HT-29 (cell line): ENCODE data around the gene MAP3K10. TPM values are rescaled to one million over a fixed set of nuclear protein-coding genes. Genes with fewer than 3 reads are reported as not detected.
"Not testable (repeated sequence)": the region's sequence is repeated elsewhere in the genome, so short reads cannot be mapped to it uniquely, and the experiment has no call there.

Source experiments
- DNase-seq: peaks from one replicate; pipeline ENCODE4 v3.0.0-alpha.2; 2015; ENCODE audit warnings: low spot score
- total RNA-seq: library from RNA; depleted of rRNA; stranded (reverse); fragments of >200 nt; shearing (Covaris generic); gene quantifications from 2 replicates; pipeline ENCODE4 v1.2.3, GENCODE V29; 2014; rRNA removed

MAP3K10 gene
- total RNA-seq = 9.7 and 15.2 TPM in 2 replicates

DNA sequence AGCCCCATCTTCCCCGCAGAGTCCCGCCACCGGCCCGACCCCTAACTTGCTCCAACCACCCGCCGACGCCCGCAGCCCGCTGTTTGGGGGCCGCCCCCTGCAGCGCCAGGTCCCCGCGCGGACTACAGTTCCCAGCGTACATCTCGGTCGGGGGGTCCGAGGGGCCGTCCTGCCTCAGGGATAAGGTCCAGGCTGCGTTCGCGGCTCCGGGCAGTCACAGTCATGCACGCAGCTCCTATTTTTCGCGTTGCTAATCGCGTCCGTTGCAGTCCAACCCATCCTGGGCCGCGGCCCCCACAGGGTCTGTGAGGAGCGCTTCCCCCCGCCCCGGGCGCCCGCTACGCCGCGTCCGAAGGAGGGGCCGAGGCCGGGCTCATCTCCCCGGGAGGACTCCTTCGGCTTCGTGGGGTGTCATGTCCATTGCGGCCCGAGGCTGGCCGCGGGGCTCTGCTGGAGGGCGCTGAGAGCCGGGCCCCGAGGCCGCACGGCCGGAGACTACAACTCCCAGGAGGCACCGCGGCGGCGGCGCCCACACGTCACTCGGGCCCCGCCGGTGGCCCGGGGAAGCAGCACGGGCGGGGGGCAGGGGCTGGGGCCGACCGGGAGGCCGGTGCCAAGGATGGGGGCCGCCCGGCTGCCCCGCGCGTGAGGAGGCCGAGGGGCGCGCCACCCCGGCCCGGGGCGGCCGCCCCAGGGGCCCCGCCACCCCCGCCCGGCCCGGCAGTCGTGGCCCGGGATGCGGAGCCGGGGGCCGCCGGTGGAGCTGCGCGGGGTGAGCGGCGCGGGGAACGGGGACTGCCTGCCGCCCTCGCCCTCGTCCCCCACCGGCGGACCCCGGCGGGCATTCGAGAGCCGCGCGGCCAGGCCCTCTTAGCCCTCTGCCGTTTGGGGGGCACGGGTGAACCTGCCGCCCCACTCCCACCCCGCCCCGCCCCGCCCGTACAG lies at the start of gene MAP3K10:
Gene MAP3K10 (plus strand): TSS at position 536 of the 945 bp plus-strand sequence. CDS start 606 bp downstream, outside the sequence.
- DNase-seq = peak; percentile 64

DNA sequence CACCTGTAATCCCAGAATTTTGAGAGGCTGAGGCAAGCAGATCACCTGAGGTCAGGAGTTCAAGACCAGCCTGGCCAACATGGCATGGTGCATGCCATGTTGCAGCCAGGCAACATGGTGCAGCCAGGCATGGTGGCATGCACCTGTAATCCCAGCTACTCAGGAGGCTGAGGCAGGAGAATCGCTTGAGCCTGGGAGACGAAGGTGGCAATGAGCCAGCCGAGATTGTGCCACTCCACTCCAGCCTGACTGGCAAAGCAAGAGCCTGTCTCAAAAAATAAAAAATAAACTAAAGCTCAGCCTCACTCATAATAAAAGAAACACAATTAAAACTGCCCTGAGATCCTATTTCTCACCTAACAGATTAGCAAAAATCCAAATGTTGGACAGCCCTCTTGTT lies 49.7 kb upstream of the MAP3K10 start:
- DNase-seq = no peak

DNA sequence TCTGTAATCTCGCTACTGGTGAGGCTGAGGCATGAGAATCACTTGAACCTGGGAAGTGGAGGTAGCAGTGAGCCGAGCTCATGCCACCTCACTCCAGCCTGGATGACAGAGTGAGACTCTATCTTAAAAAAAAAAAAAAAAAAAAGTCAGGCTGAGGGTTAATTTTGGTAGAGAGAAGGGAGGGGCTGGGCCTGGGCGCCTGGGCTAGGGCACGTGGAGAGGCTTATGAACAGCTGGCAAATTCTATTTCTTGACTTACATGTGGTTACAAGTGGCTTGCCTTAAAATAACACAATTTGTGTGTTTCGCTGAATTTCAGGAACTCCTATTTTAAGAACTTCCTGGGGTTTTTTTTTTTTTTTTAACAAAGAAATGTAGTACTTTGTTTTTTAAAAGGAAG lies 47.6 kb upstream of the MAP3K10 start:
- DNase-seq = no peak

DNA sequence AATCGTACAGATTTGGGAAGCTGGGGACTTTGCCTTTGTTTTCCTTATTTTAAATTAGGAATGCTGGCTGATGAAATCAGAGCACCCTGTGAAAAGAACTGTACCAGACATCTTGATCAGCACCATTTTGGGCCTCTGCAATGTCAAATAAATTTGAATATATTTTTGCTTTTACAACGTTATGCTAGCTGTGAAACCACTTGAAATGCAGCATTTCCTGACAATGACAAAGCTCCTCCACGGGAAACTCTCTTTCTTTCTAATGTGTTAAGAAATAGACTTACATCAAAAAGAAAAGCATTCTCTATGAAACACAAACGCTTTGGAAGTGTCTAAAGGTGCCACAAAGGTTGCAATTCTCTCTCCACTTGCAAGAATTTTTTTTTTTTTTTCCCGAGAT lies 47.1 kb upstream of the MAP3K10 start:
- DNase-seq = no peak

DNA sequence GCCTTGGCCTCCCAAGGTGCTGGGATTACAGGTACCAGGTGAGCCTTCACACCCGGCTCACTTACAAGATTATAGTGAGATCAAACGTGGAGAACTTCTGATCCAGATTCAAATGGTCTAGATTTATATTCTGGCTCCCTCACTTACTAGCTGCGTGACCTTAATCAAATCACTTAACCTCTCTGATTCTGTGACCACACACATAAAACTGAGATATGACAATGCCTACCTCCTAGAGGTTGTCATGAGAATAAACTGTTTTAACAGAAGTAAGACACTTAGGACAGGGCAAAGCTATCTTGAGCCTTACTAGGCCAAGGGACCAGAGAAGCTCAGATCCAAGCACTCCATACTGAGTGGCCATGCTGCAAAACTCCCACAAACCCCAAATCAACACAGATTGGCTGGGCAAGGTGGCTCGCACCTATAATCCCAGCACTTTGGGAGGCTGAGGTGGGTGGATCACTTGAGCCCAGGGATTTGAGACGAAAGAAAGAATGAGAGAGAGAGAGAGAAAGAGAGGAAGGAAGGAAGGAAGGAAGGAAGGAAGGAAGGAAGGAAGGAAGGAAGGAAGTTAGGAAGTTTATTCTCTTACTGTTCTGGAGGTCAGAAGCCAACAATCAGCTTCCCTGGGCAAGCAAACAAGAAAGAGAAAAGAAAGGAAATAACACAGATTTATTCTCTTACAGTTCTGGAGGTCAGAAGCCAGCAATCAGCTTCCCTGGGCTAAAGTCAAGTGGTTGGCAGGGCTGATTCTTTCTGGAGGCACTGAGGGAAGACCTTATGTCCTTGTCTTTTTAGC lies 46.1 kb upstream of the MAP3K10 start:
- DNase-seq = no peak

DNA sequence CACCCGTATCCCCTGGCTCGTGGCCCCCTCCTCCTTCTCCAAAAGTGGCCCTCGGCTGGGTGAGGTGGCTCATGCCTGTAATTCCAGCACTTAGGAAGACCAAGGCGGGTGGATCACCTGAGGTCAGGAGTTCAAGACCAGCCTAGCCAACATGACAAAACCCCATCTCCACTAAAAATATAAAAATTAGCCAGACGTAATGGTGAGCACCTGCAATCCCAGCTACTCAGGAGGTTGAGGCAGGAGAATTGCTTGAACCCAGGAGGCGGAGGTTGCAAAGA lies 45.5 kb upstream of the MAP3K10 start:
- DNase-seq = not testable (repeated sequence)

DNA sequence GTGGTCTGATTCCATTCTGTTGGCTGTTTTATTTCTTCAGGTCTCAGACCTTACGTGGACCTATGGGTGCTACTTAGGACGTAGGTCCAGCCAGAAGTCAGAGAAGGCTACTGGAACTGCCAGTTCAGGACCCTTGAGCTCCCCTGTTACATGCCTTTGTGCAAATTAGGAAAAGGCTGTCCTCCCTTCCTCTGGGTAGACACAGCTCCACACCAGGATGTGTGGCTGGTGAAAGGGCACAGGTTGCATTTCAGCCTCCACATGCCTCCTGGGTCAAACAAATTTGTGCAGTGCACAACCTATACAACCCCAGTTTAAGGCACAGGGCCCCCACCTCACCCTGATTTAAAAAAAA lies 43.9 kb upstream of the MAP3K10 start:
- DNase-seq = peak; percentile 6

DNA sequence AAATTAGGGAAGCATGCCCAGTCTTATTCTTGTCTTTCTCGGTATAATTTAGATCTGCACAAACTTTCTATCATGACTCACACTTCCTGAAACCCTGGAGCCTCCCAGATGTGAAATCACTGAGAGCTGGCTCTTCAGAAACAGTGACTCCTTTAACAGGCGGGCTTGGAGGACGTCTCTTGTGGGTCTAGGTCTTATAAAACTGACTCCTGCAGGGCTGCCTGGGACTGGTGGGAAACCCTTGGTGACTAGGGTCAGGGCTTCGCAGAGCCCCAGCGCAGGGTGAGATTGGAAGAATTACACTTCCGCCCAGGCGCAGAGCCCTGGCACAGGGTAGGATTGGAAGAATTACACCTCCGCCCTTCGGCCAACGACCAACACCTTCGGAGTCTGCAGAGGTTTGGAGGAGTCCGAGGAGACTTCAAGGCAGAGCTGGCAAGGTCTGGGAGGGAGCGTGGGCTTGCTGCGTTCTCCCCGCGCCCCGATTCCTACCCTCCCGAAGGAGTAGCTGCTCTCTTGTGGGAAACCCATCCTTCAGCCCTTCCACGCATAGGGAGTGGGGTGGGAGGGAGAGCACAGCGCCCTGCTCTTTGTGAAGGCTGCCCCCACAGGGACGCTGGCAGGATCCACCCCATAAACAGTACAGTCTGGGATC lies 43.4 kb upstream of the MAP3K10 start:
- peak; percentile 57 for DNase-seq

DNA sequence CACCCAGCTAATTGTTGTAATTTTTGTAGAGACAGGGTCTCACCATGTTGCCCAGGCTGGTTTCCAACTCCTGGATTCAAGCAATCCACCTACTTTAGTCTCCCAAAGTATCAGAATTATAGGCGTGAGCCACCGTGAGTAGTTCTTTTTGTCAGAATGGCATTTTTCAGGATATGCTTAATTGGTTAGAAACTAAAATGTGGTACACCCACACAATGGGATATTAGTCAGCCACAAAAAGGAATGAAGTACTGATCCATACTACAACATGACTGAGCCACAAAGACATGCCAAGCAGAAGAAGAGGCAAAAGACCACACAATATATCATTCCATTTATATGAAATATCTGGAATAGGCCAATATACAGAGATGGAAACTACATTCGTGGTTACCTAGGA lies 41.7 kb upstream of the MAP3K10 start:
- DNase-seq = no peak

DNA sequence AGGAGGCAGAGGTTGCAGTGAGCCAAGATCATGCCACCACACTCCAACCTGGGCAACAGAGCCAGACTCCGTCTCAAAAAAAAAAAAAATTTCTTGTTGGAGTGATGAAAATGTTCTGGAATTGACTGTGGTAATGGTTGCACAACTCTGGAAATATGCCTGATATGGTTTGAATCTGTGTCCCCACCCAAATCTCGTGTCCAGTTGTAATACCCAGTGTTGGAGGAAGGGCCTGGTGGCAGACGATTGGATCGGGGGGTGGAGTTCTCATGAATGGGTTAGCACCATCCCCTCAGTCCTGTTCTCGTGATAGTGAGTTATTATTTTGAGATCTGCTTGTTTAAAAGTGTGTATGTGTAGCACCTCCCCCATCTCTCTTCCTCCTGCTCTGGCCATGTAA lies 41.1 kb upstream of the MAP3K10 start:
- DNase-seq = no peak

DNA sequence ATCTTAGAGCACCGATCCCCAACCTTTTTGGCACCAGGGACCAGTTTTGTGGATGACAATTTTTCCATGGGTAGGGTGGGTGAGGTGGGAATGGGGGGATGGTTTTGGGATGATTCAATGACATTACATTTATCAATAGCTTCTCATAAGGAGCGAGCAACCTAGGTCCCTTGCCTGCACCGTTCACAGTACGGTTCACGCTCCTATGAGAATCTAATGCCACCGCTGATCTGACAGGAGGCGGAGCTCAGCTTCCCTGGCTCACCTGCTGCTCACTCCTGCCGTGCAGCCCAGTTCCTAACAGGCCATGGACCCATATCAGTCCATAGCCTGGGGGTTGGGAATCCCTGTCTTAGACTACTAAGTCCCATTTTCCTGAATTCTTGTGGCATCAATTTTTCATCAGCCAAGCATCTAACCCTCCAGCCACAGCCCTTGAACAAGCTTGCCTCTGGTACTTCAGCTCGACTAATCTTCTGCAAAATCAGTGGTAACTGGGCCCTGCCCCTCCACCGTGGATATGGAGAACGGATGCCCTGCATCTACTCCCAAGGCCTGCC lies 37.0 kb upstream of the MAP3K10 start:
- DNase-seq = no peak

DNA sequence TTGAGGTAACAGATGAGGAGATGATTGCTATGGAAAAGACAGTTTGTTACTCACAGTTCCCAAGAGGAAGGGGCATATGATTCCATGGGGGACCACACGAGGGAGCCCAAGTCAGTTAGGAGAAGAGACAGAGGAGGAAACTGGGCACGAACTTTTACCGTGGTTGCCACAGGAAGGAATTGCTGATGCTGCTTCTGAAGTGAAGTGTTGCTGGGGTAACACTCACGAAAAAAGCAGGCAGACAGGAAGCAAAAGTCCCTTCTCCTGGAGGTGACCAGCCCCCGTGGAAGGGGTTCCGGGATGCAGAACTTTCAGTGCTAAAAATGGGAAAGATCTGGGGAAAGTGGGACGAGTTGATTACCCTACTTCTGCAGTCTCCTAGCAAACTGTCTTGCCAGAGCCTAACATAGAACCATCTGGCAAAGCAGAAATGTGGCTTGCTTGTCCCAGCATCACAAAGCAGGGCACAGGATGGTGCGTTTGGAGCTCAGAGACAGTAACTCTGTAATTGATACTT lies 35.4 kb upstream of the MAP3K10 start:
- DNase-seq = peak; percentile 55

DNA sequence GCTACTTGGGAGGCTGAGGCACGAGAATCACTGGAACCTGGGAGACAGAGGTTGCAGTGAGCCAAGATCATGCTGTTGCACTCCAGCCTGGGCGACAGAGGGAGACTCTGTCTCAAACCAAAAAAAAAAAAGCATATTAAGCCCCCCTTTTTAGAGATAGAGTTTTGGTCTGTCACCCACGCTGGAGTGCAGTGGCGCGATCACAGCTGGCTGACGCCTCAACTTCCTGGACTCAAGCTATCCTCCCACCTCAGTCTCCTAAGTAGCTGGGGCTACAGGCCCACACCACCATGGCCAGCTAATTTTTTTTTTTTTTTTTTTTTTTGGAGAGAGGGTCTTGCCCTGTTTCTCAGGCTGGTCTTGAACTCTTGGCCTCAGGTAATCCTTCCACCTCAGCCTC lies 34.2 kb upstream of the MAP3K10 start:
- no peak for DNase-seq

DNA sequence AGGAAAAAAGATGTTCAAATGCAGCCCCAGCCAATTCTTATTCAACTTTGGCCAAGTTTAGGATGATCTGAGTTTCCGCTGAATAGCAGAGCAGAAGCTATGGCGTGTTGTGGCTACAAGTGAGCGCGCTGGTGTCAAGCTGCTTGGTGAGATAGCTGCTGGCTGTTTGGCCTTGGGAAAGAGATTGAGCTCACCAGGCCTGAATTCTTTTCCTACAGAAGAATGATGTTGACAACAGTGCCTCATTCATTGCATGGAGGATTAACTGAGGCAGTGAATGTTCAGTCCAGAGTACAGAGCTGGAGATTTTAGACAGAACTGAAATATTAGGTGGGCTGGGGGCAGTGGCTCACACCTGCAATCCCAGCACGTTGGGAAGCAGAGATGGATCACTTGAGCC lies 31.5 kb upstream of the MAP3K10 start:
- no peak for DNase-seq

DNA sequence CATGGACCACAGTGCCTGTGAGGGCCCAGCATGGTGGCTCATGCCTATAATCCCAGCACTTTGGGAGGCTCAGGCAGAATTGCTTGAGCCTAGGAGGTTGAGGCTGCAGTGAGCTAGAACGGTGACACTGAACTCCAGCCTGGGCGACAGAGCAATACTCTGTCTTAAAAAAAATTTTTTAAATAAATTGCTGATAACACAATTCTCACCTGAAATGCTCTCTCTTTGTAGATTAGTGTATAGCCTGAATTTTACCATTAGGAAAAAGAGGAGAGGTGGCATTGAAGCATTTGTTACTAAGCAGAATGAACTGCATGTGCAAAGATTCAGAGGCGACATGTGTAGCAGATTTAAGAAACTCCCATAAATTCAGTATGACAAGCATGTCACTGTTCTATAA lies 29.1 kb upstream of the MAP3K10 start:
- no peak for DNase-seq

DNA sequence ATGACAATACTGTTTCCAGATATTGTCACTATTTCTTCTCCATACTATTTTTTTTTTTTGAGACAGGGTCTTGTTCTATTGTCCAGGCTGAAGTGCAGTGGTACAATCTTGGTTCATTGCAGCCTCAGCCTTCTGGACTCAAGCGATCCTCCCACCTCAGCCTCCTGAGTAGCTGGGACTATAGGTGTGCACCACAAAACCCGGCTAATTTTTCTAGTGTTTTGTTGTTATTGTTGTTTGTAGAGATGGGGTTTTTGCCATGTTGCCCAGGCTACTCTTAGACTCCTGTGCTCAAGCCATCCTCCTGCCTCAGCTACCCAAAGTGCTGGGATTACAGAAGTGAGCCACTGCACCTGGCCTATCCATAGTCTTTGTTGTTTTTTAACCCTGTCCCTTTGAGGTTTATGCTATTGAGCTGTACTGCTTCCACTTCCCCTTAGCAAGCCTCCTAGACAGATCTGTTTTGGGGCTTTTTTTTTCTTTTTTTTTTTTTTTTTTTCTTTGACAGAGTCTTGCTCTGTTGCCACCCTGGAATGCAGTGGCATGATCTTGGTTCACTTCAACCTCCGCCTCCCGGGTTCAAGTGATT lies 27.6 kb upstream of the MAP3K10 start:
- no peak for DNase-seq

DNA sequence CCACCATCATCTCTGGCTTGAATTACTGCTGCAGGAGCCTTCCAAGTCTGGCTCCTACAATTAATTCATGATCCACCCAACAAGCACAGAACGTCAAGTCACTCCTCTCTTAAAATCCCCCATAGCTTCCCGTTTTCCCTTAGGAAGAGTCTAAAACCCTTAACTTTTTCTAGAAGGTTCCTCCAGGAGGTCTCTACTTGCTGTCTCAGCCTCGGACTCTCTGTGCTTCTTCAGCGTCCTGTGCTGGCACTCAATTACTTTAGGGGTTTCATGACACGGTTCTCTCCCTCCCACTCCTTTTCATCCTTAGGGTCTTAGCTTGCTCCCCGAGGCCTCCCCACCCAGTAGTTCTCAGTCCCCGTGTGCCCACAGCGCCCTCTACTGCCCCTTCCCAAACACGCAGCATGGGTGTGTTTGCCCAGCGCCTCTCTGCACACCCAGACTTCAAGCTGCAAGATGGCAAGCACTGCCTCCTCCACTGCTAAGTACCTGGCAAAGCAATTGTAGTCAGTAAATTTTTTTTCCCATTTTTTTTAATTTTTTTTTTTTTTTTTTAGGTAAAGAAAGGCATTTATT lies 25.8 kb upstream of the MAP3K10 start:
- peak; percentile 46 for DNase-seq

DNA sequence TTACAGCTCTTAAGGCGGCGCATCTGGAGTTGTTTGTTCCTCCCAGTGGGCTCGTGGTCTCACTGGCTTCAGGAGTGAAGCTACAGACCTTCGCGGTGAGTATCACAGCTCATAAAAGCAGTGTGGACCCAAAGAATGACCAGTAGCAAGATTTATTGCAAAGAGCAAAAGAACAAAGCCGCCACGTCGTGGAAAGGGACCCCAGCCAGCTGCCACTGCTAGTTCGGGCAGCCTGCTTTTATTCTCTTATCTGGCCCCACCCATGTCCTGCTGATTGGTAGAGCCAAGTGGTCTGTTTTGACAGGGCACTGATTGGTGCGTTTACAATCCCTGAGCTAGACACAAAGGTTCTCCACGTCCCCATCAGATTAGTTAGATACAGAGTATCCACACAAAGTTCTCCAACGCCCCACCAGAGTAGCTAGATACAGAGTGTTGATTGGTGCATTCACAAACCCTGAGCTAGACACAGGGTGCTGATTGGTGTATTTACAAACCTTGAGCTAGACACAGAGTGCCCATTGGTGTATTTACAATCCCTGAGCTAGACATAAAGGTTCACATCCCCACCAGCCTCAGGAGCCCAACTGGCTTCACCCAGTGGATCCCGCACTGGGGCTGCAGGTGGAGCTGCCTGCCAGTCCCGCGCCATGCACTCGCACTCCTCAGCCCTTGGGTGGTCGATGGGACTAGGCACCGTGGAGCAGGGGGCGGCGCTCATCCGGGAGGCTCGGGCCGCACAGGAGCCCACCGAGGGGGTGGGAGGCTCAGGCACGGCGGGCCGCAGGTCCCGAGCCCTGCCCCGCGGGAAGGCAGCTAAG lies 21.5 kb upstream of the MAP3K10 start:
- DNase-seq = not testable (repeated sequence)

DNA sequence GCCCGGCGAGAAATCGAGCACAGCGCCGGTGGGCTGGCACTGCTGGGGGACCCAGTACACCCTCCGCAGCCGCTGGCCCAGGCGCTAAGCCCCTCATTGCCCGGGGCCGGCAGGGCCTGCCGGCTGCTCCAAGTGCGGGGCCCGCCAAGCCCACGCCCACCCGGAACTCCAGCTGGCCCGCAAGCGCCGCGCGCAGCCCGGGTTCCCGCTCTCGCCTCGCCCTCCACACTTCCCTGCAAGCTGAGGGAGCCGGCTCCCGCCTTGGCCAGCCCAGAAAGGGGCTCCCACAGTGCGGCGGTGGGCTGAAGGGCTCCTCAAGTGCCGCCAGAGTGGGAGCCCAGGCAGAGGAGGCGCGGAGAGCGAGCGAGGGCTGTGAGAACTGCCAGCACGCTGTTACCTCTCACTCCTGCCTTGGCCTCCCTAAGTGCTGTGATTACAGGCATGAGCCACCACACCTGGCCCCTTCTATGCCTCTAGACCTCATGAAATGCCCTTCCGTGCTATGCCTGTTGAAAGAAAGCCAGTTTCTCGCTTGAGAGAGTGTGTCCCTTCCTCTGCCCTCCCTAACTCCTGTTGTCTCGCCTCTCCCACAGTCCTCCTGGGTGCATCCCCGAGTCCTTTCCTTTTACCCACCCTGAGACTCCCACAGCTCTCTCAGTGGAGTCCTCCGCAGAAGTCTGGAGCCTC lies 20.8 kb upstream of the MAP3K10 start:
- not testable (repeated sequence) for DNase-seq

DNA sequence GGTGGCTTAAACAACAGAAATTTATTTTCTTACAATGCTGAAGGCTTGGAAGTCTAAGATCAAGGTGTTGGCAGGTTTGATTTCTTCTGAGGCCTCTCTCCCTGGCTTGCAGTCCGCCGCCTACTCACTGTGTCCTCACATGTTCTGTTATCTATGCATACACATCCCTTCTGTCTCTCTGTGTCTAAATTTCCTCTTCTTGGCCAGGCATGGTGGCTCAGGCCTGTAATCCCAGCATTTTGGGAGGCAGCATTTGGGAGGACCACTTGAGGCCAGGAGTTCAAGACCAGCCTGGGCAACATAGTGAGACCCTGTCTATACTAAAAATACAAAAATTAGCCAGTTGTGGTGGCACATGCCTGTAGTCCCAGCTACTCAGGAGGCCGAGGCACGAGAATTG lies 19.9 kb upstream of the MAP3K10 start:
- not testable (repeated sequence) for DNase-seq
